HepG2 (cell line): ENCODE measurements around the gene TBX21. TPM values are rescaled to one million over a fixed set of nuclear protein-coding genes. Genes with fewer than 3 reads are reported as not detected.

Experiments used
- AKNA ChIP-seq: sonication (generic); formaldehyde crosslinking; IDR thresholded peaks from 2 replicates; pipeline ENCODE4 v1.4.0; 2020; ENCODE audit warnings: missing genetic modification reagents, borderline replicate concordance
- DNMT3B ChIP-seq: conservative IDR thresholded peaks from 2 replicates; pipeline ENCODE4 v1.6.1; 2016; ENCODE audit warnings: missing biosample characterization, control low read depth
- MEF2D ChIP-seq: sonication (generic); formaldehyde crosslinking; IDR thresholded peaks from 2 replicates; pipeline ENCODE4 v1.5.1; 2020; ENCODE audit warnings: mild to moderate bottlenecking, missing genetic modification reagents
- PATZ1 ChIP-seq: sonication (generic); formaldehyde crosslinking; IDR thresholded peaks from 2 replicates; pipeline ENCODE4 v1.4.0; 2020; ENCODE audit warnings: missing genetic modification reagents
- SMAD1 ChIP-seq: sonication (generic); formaldehyde crosslinking; IDR thresholded peaks from 2 replicates; pipeline ENCODE4 v1.4.0; 2020; ENCODE audit warnings: missing genetic modification reagents, low read depth, mild to moderate bottlenecking, borderline replicate concordance
- TOPORS ChIP-seq: sonication (generic); formaldehyde crosslinking; IDR thresholded peaks from 2 replicates; pipeline ENCODE4 v1.8.0; 2023; ENCODE audit warnings: mild to moderate bottlenecking, missing genetic modification reagents
- WIZ ChIP-seq: sonication (generic); formaldehyde crosslinking; IDR thresholded peaks from 2 replicates; pipeline ENCODE4 v1.5.1; 2020; ENCODE audit warnings: mild to moderate bottlenecking, missing genetic modification reagents
- ZNF350 ChIP-seq: sonication (generic); formaldehyde crosslinking; IDR thresholded peaks from 2 replicates; pipeline ENCODE4 v1.4.0; 2020; ENCODE audit warnings: mild to moderate bottlenecking, low read depth, missing genetic modification reagents, borderline replicate concordance
- ZNF530 ChIP-seq: sonication (generic); formaldehyde crosslinking; IDR thresholded peaks from 2 replicates; pipeline ENCODE4 v1.5.0; 2020; ENCODE audit warnings: low read depth, mild to moderate bottlenecking, missing genetic modification reagents
- ZSCAN5A ChIP-seq: sonication (generic); formaldehyde crosslinking; IDR thresholded peaks from 2 replicates; pipeline ENCODE4 v1.8.0; 2022; ENCODE audit warnings: mild to moderate bottlenecking, missing genetic modification reagents, borderline replicate concordance
- polyA plus RNA-seq, 8 experiments: library from polyadenylated mRNA; depleted of rRNA in 3 of 8; stranded (reverse) in 7 of 8; unstranded in 1 of 8; fragments of >200 nt; fragmentation: Illumina TruSeq in 4 of 8; extraction: Trizol in 4 of 8; gene quantifications; 2 replicates each; pipeline versions ENCODE4 v1.2.1 to v1.2.3, GENCODE V29; 2011 to 2016; ENCODE audit warnings: low read depth in 4 of 8, missing spikeins in 1 of 8, mixed read lengths in 1 of 8; ENCODE audit not compliant: insufficient read depth in 1 of 8
- total RNA-seq, 5 experiments: library from RNA; depleted of rRNA; stranded (reverse); fragments of >200 nt; fragmentation: Illumina TruSeq; extraction: Trizol; gene quantifications; 2 replicates each; pipeline ENCODE4 v1.2.3, GENCODE V29; 2016; ENCODE audit warnings: low read depth in 1 of 5

Gene TBX21
- total and polyA plus RNA-seq, 2 of the 13 experiments (the other 11 are each of a cell fraction or from before 2014, with no cell fraction given) = not detected

DNA sequence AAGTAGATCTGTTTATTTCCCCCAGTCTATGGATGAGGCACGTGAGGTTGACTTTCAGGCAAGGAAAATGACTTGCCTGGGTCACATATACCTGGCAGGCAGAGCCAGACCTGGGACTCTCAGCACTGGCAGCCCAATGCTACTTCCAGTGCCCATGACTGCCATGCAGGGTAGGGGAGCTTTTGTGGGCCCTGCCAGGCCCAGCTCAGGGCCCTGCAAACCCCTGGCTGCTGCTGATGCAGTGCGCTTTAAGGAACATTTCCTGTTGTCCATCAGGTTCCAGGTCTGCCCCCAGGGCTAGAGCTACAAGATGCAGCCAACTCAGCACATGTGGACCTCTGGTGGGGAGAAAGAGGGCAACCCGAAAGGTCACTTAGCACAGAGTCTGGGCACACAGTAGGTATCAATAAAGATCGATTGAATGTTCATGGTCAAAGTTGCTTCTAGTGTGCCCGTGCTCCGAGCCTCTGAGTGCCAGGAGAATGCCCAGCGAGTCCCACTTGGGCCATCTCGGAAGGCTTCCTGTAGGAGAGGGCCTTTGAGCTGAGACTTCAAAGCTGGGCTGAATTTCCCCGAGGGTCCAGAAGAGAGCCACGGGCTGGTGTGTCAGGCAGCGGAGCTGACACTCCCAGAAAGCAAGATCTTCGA, 513 bp upstream of the TBX21 start (continued):
- TF ChIP-seq PATZ1 (CRISPR knock-in tag) (no peak), MEF2D (CRISPR knock-in tag) (no peak), SMAD1 (CRISPR knock-in tag) (0 out of 2 replicates have a peak, but pooled peaks have one; percentile 20), WIZ (no peak), DNMT3B (no peak), TOPORS (no peak), ZNF350 (CRISPR knock-in tag) (0 out of 2 replicates have a peak, but pooled peaks have one; percentile 23), ZNF530 (CRISPR knock-in tag) (no peak), ZSCAN5A (no peak), AKNA (CRISPR knock-in tag) (no peak)
